HUES48 (cell line): ENCODE data around the gene AFAP1L2.

Experiments used
- H3K27ac ChIP-seq: one replicate; pipeline ENCODE4 v1.7.0; 2013; ENCODE audit warnings: low read depth, low read length, inconsistent platforms
- H3K27me3 ChIP-seq: 2 replicates; pipeline ENCODE4 v1.6.1; 2013; ENCODE audit warnings: mild to moderate bottlenecking, low read length; ENCODE audit not compliant: control insufficient read depth, insufficient read depth
- H3K36me3 ChIP-seq: 2 replicates; pipeline ENCODE4 v1.6.1; 2013; ENCODE audit warnings: low read length; ENCODE audit not compliant: control insufficient read depth, insufficient read depth
- H3K4me1 ChIP-seq: 2 replicates; pipeline ENCODE4 v1.6.1; 2013; ENCODE audit warnings: mild to moderate bottlenecking, low read length; ENCODE audit not compliant: control insufficient read depth, insufficient read depth
- H3K4me3 ChIP-seq: 2 replicates; pipeline ENCODE4 v1.5.1; 2013; ENCODE audit warnings: mild to moderate bottlenecking, low read depth, low read length
- H3K9ac ChIP-seq: 2 replicates; pipeline ENCODE4 v1.6.1; 2013; ENCODE audit warnings: mild to moderate bottlenecking, low read depth, low read length, moderate library complexity
- H3K9me3 ChIP-seq: 2 replicates; pipeline ENCODE4 v1.6.1; 2013; ENCODE audit warnings: low read length; ENCODE audit not compliant: control insufficient read depth, insufficient read depth

The AFAP1L2 gene

GRCh38 chr10:114408112-114408967 is 4.0 kb upstream of the AFAP1L2 start:
- H3K27me3 ChIP-seq = peaks cover 41% of the 10 kb centered on the region
- H3K4me1 ChIP-seq = peaks cover 18% of the 10 kb centered on the region
- H3K9ac ChIP-seq = no peak overlapping the region
- no peaks in the 10 kb centered on the region for H3K36me3 ChIP-seq
- peak overlapping the region; percentile 7 for H3K27ac ChIP-seq
- H3K4me3 ChIP-seq = no peak overlapping the region
- no peaks in the 10 kb centered on the region for H3K9me3 ChIP-seq

- Histone ChIP-seq H3K36me3 (no peaks in the 10 kb centered on the region), H3K27ac (no peak overlapping the region), H3K9me3 (no peaks in the 10 kb centered on the region), H3K4me3 (no peak overlapping the region), H3K4me1 (peaks cover 20% of the 10 kb centered on the region), H3K9ac (no peak overlapping the region), H3K27me3 (peaks cover 59% of the 10 kb centered on the region)
Observed at GRCh38 chr10:114406455-114406854, 2.2 kb upstream of the AFAP1L2 start.

GRCh38 chr10:114405011-114405350 is 679 bp upstream of the AFAP1L2 start:
- Histone ChIP-seq H3K9me3 (no peaks in the 10 kb centered on the region), H3K27me3 (peaks cover 59% of the 10 kb centered on the region), H3K36me3 (no peaks in the 10 kb centered on the region), H3K9ac (no peak overlapping the region), H3K4me1 (peaks cover 20% of the 10 kb centered on the region), H3K4me3 (peak overlapping the region; percentile 66), H3K27ac (no peak overlapping the region)

- H3K9ac ChIP-seq = no peak overlapping the region
- peak overlapping the region; percentile 66 for H3K4me3 ChIP-seq
- peaks cover 15% of the 10 kb centered on the region for H3K4me1 ChIP-seq
- peaks cover 55% of the 10 kb centered on the region for H3K27me3 ChIP-seq
- H3K36me3 ChIP-seq = no peaks in the 10 kb centered on the region
- H3K9me3 ChIP-seq = no peaks in the 10 kb centered on the region
- no peak overlapping the region for H3K27ac ChIP-seq
Observed at GRCh38 chr10:114403541-114404161, 651 bp downstream of the AFAP1L2 start.

GRCh38 chr10:114402871-114403540 is 1.3 kb downstream of the AFAP1L2 start:
- Histone ChIP-seq H3K4me3 (peak overlapping the region; percentile 66), H3K9me3 (no peaks in the 10 kb centered on the region), H3K9ac (no peak overlapping the region)

GRCh38 chr10:114402233-114402632 is 2.1 kb downstream of the AFAP1L2 start:
- Histone ChIP-seq H3K36me3 (no peaks in the 10 kb centered on the region), H3K9me3 (no peaks in the 10 kb centered on the region), H3K27ac (no peak overlapping the region), H3K9ac (no peak overlapping the region), H3K4me1 (peaks cover 6% of the 10 kb centered on the region; the same call in 1 of the 2 replicates), H3K4me3 (no peak overlapping the region), H3K27me3 (peaks cover 47% of the 10 kb centered on the region)

More at GRCh38 chr10:114402871-114403540, 1.3 kb downstream of the AFAP1L2 start:
- Histone ChIP-seq H3K36me3 (no peaks in the 10 kb centered on the region), H3K27ac (peak overlapping the region; percentile 2), H3K27me3 (peaks cover 49% of the 10 kb centered on the region), H3K4me1 (peaks cover 8% of the 10 kb centered on the region)

GRCh38 chr10:114401195-114401791 is 3.0 kb downstream of the AFAP1L2 start:
- no peaks in the 10 kb centered on the region for H3K36me3 ChIP-seq
- H3K9ac ChIP-seq = no peak overlapping the region
- H3K4me1 ChIP-seq = peaks cover 6% of the 10 kb centered on the region; the same call in 1 of the 2 replicates
- H3K27me3 ChIP-seq = peaks cover 47% of the 10 kb centered on the region
- no peak overlapping the region for H3K27ac ChIP-seq
- H3K4me3 ChIP-seq = no peak overlapping the region
- no peaks in the 10 kb centered on the region for H3K9me3 ChIP-seq

- Histone ChIP-seq H3K4me1 (peaks cover 4% of the 10 kb centered on the region; the same call in 1 of the 2 replicates), H3K4me3 (no peak overlapping the region), H3K9me3 (no peaks in the 10 kb centered on the region), H3K27me3 (peaks cover 35% of the 10 kb centered on the region), H3K36me3 (no peaks in the 10 kb centered on the region), H3K27ac (no peak overlapping the region), H3K9ac (no peak overlapping the region)
Observed at GRCh38 chr10:114400091-114400490, 4.2 kb downstream of the AFAP1L2 start.

GRCh38 chr10:114399576-114399975 is 4.7 kb downstream of the AFAP1L2 start:
- Histone ChIP-seq H3K4me1 (peaks cover 3% of the 10 kb centered on the region; the same call in 1 of the 2 replicates), H3K9me3 (no peaks in the 10 kb centered on the region), H3K27me3 (peaks cover 30% of the 10 kb centered on the region), H3K4me3 (no peak overlapping the region), H3K9ac (no peak overlapping the region), H3K36me3 (no peaks in the 10 kb centered on the region), H3K27ac (no peak overlapping the region)

- Histone ChIP-seq H3K27me3 (peaks cover 22% of the 10 kb centered on the region), H3K27ac (no peak overlapping the region), H3K9ac (no peak overlapping the region), H3K36me3 (no peaks in the 10 kb centered on the region), H3K4me3 (no peak overlapping the region), H3K9me3 (no peaks in the 10 kb centered on the region), H3K4me1 (peaks cover 3% of the 10 kb centered on the region; the same call in 1 of the 2 replicates)
Observed at GRCh38 chr10:114398587-114399331, 5.5 kb downstream of the AFAP1L2 start.
